PC-3 (cell line): ENCODE results near the gene AGFG1. TPM values are rescaled to one million over a fixed set of nuclear protein-coding genes. Genes with fewer than 3 reads are reported as not detected.

Experiments
- ATAC-seq: fragments of 200-7000 bp; cut with Tn5 transposase; 2 replicates; pipeline ENCODE4 v1.9.1; 2020; ENCODE audit warnings: mild to moderate bottlenecking, moderate library complexity
- BruUV-seq: library from RNA; stranded (reverse); fragments of 400-500 nt; replicated peaks from 2 replicates; lab custom pipeline; 2021; lab: Mats Ljungman, UMichigan
- CTCF ChIA-PET: fragments of 300-600 bp; sonication (Branson Sonifier 250); formaldehyde crosslinking; loops from one replicate; lab custom pipeline; 2022; ENCODE audit warnings: antibody characterized with exemption; lab: Charles Lee
- POLR2A ChIA-PET: fragments of 300-600 bp; sonication (Branson Sonifier 250); formaldehyde crosslinking; loops from one replicate; lab custom pipeline; 2022; ENCODE audit warnings: antibody characterized with exemption; ENCODE audit not compliant: unreplicated experiment; lab: Charles Lee
- DNase-seq: peaks from one replicate; pipeline ENCODE4 v3.0.0-alpha.2; 2015
- H2AFZ ChIP-seq: fragments of 300-600 bp; sonication (generic); 2 replicates; pipeline ENCODE4 v1.6.0; 2016; ENCODE audit warnings: antibody characterized with exemption, low read length
- H3F3A ChIP-seq: fragments of 300-600 bp; sonication (generic); one replicate; pipeline ENCODE4 v1.6.0; 2017; ENCODE audit warnings: antibody characterized with exemption, low read length, control low read depth, mild to moderate bottlenecking; ENCODE audit not compliant: unreplicated experiment
- H3K27ac ChIP-seq: fragments of 300-600 bp; sonication (generic); 2 replicates; pipeline ENCODE4 v1.5.1; 2016; ENCODE audit warnings: mild to moderate bottlenecking, low read length
- H3K27me3 ChIP-seq: fragments of 300-600 bp; sonication (generic); 2 replicates; pipeline ENCODE4 v1.6.1; 2016; ENCODE audit warnings: low read length, mixed read lengths
- H3K36me3 ChIP-seq: fragments of 300-600 bp; sonication (generic); 2 replicates; pipeline ENCODE4 v1.6.1; 2016; ENCODE audit warnings: low read depth, mixed run types, low read length, mixed read lengths
- H3K4me1 ChIP-seq: fragments of 300-600 bp; sonication (generic); 2 replicates; pipeline ENCODE4 v1.5.1; 2016; ENCODE audit warnings: low read length; ENCODE audit not compliant: insufficient read depth
- H3K4me2 ChIP-seq: fragments of 300-600 bp; sonication (generic); 2 replicates; pipeline ENCODE4 v1.6.0; 2016; ENCODE audit warnings: low read length
- H3K4me3 ChIP-seq: fragments of 300-600 bp; sonication (generic); 2 replicates; pipeline ENCODE4 v1.5.1; 2016; ENCODE audit warnings: mild to moderate bottlenecking, low read length, mixed read lengths
- H3K79me2 ChIP-seq: fragments of 300-600 bp; sonication (generic); 2 replicates; pipeline ENCODE4 v1.6.1; 2017; ENCODE audit warnings: low read length, mixed read lengths
- H3K9ac ChIP-seq: fragments of 300-600 bp; sonication (generic); 2 replicates; pipeline ENCODE4 v1.6.0; 2016; ENCODE audit warnings: mild to moderate bottlenecking, low read length
- H3K9me2 ChIP-seq: fragments of 300-600 bp; sonication (generic); replicated peaks from 2 replicates; pipeline ENCODE4 v1.6.1; 2016; ENCODE audit warnings: mixed run types, low read length, mixed read lengths
- H3K9me3 ChIP-seq: fragments of 300-600 bp; sonication (generic); 2 replicates; pipeline ENCODE4 v1.6.1; 2016; ENCODE audit warnings: low read length, mixed read lengths
- H4K20me1 ChIP-seq: fragments of 300-600 bp; sonication (generic); 2 replicates; pipeline ENCODE4 v1.6.1; 2016; ENCODE audit warnings: low read length, mixed read lengths
- EZH2 ChIP-seq: fragments of 300-600 bp; sonication (generic); IDR thresholded peaks from one replicate; pipeline ENCODE4 v1.6.1; 2017; ENCODE audit warnings: antibody characterized with exemption, mild to moderate bottlenecking, low read length; ENCODE audit not compliant: unreplicated experiment
- EZH2phosphoT487 ChIP-seq: fragments of 300-600 bp; sonication (generic); IDR thresholded peaks from 2 replicates; pipeline ENCODE4 v1.6.1; 2018; ENCODE audit warnings: mild to moderate bottlenecking, antibody characterized with exemption, low read length, borderline replicate concordance
- intact Hi-C: fragments of 100-400 bp; cut with micrococcal nuclease; formaldehyde crosslinking; loops from 2 replicates; pipeline ENCODE4 v1.9.0; 2023
- total RNA-seq: library from RNA; depleted of rRNA; stranded (reverse); fragments of >200 nt; gene quantifications from 2 replicates; pipeline ENCODE4 v1.2.3, GENCODE V29; 2014
- TF ChIP-seq, protein P1 (sequence below): fragments of 300-600 bp; sonication (generic); conservative IDR thresholded peaks from 2 replicates; pipeline ENCODE4 v1.5.1; 2017; ENCODE audit warnings: antibody characterized with exemption, low read depth, mild to moderate bottlenecking, low read length

Gene AGFG1
- total RNA-seq, 1 experiment from 2014 or later, result 56.3 TPM

DNA sequence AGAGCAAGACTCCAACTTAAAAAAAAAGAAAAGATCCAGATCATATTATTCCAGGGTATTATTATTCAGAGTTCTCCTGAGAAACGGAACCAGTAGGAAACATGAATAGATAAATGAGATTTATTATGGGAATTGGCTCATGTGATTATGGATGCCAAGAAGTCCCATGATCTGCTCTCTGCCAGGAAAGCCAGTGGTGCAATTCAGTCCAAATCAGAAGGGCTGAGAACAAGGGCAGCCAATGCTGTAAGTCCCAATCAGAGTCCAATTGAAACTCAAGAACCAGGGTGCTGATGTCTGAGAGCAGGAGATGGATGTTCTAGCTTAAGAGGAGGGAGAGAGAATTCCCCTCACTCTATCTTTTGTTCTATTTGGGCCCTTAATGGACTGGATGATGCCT, 134.5 kb downstream of the AGFG1 start:
- Histone ChIP-seq H3K36me3 (no peaks in the 10 kb centered on the region), H3K9me3 (no peaks in the 10 kb centered on the region), H3K79me2 (no peaks in the 10 kb centered on the region), H3K9ac (no peak overlapping the region), H2AFZ (no peak overlapping the region), H3K27me3 (no peaks in the 10 kb centered on the region), H3K4me1 (no peaks in the 10 kb centered on the region), H3K9me2 (no peaks in the 10 kb centered on the region), H4K20me1 (no peaks in the 10 kb centered on the region), H3F3A (no peaks in the 10 kb centered on the region), H3K4me3 (no peak overlapping the region), H3K4me2 (no peak overlapping the region), H3K27ac (no peak overlapping the region)
- intact Hi-C loops, result no loop called here
- CTCF ChIA-PET, result no interaction called here
- DNase-seq (no peak), ATAC-seq (no peak)
- TF ChIP-seq EZH2phosphoT487 (no peak), EZH2 (no peak)
- TF ChIP-seq, protein P1, sequence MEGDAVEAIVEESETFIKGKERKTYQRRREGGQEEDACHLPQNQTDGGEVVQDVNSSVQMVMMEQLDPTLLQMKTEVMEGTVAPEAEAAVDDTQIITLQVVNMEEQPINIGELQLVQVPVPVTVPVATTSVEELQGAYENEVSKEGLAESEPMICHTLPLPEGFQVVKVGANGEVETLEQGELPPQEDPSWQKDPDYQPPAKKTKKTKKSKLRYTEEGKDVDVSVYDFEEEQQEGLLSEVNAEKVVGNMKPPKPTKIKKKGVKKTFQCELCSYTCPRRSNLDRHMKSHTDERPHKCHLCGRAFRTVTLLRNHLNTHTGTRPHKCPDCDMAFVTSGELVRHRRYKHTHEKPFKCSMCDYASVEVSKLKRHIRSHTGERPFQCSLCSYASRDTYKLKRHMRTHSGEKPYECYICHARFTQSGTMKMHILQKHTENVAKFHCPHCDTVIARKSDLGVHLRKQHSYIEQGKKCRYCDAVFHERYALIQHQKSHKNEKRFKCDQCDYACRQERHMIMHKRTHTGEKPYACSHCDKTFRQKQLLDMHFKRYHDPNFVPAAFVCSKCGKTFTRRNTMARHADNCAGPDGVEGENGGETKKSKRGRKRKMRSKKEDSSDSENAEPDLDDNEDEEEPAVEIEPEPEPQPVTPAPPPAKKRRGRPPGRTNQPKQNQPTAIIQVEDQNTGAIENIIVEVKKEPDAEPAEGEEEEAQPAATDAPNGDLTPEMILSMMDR, result no peak
- no TSS peak for BruUV-seq
- POLR2A ChIA-PET, result no interaction called here

DNA sequence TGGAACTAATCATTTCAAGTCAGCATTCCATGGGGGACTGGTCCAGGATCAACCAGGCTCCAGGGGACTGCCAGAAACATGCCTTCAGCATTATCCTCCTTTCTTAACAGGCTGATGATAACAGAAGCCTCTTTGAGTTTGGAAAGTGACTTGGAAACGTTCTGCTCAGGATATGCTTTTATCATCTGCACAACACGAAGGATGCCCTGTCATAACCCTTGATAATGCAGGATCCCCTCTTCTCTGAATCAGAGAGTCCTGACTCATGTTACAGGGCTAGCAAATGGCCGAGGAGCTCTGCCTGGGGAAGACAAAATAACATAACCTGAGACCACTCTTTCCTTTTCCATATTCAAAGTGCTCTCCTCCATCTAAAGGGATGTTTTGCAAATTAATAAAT, 136.0 kb downstream of the AGFG1 start:
- H3K27ac ChIP-seq, result no peak overlapping the region
- no peaks in the 10 kb centered on the region for H3F3A ChIP-seq
- POLR2A ChIA-PET, result no interaction called here
- no peaks in the 10 kb centered on the region for H3K79me2 ChIP-seq
- no peaks in the 10 kb centered on the region for H3K4me1 ChIP-seq
- CTCF ChIA-PET, result no interaction called here
- intact Hi-C loops, result no loop called here
- TF ChIP-seq, protein P1, result no peak
- TF ChIP-seq EZH2 (no peak), EZH2phosphoT487 (no peak)
- ATAC-seq (no peak), DNase-seq (no peak)
- H3K4me2 ChIP-seq, result no peak overlapping the region
- no peak overlapping the region for H3K4me3 ChIP-seq
- H3K9ac ChIP-seq, result no peak overlapping the region
- H3K9me3 ChIP-seq, result no peaks in the 10 kb centered on the region
- no peak overlapping the region for H2AFZ ChIP-seq
- no peaks in the 10 kb centered on the region for H3K9me2 ChIP-seq
- H3K36me3 ChIP-seq, result no peaks in the 10 kb centered on the region
- H4K20me1 ChIP-seq, result no peaks in the 10 kb centered on the region
- no TSS peak for BruUV-seq
- H3K27me3 ChIP-seq, result no peaks in the 10 kb centered on the region

DNA sequence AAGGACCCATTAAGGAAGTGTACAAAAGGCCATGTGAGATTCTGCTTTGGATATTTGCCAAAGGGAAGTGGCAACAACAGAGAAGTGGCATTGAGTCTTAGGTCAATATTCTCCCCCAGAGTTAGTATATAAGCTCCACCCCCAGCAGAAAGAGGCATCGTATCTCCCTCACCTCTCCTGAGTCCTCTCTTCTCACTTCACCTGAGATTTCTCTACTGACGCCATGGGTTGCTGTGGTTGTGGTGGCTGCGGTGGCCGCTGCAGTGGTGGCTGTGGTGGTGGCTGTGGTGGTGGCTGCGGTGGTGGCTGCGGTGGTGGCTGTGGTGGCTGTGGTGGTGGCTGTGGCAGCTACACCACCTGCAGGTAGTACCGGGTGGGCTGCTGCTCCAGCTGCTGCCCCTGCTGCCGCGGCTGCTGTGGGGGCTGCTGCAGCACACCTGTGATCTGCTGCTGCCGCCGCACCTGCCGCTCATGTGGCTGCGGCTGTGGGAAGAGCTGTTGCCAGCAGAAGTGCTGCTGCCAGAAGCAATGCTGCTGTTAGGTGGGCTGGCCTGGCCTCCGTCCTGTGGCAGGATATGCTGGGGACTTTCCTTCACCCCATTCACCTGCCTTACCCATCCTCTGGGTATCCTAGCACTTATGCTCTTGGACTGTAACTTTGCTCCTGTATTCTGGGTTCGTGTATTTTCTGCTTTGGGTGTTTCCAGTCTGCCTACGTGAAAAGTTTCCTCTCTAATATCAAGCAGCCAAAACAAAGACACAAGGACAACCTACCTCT, 136.8 kb downstream of the AGFG1 start:
- ChIA-PET POLR2A (no interaction called here), CTCF (no interaction called here)
- no TSS peak for BruUV-seq
- Histone ChIP-seq H3K9me3 (no peaks in the 10 kb centered on the region), H4K20me1 (no peaks in the 10 kb centered on the region), H3K79me2 (no peaks in the 10 kb centered on the region), H3K4me2 (no peak overlapping the region), H3K4me1 (no peaks in the 10 kb centered on the region), H3K27me3 (no peaks in the 10 kb centered on the region), H3F3A (no peaks in the 10 kb centered on the region), H2AFZ (no peak overlapping the region), H3K27ac (no peak overlapping the region), H3K4me3 (no peak overlapping the region), H3K9ac (no peak overlapping the region), H3K36me3 (no peaks in the 10 kb centered on the region), H3K9me2 (0 out of 2 replicates have a peak, but pooled peaks cover 2% of the 10 kb centered on the region)
- intact Hi-C loops, result no loop called here
- TF ChIP-seq, protein P1, result no peak
- TF ChIP-seq EZH2phosphoT487, result no peak
- TF ChIP-seq EZH2, result no peak
- DNase-seq (no peak), ATAC-seq (no peak)
